RCC 7860 (cell line): ENCODE data around the gene HOMER2.
"Not testable (repeated sequence)": the region's sequence is repeated elsewhere in the genome, so short reads cannot be mapped to it uniquely, and the experiment has no call there.

ENCODE experiments used
- DNase-seq: peaks from one replicate; pipeline ENCODE4 v3.0.0-alpha.2; 2015; ENCODE audit warnings: low spot score
- FAIRE-seq: peaks from 2 replicates; lab custom pipeline; 2012; peaks lifted over from hg19 to GRCh38; lab: Jason Lieb, UNC

HOMER2 gene

DNA sequence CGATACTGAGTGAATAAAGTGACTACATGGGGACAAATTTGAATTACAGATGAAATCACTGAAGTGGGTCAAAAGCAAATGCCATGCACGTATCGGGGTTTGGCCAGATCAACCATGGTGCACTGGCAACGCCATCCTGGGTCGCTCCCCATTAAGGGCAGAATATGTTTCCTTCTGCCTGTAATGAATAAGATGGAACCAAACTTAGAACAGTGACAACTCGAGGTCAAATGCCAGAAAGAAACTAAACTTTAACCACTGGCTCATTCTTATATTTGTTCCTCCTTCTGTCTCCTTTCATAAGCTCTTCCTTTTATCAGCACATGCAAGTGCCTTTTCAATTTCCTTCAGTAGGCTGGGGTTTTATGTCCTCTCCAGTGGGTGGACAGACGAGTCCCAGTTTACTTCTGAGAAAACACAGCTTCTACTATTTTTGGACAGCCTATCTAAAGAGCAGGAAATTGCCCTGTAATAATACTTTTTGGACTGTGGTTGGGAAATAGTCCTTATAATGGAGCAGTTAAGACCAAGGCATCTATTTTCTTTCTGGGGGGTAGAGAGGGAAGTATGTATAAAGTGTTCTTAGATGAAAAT is 81.7 kb downstream of the HOMER2 start:
- DNase-seq (no peak), FAIRE-seq (no peak)

DNA sequence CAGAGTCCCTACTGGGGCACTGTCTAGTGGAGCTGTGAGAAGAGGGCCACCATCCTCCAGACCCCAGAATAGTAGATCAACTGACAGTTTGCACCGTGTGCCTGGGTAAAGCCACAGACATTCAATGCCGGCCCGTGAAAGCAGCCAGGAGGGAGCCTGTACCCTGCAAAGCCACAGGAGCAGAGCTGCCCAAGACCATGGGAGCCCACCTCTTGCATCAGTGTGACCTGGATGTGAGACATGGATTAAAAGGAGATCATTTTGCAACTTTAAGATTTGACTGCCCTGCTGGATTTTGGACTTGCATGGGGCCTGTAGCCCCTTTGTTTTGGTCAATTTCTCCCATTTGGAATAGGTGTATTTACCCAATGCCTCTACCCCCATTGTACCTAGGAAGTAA is 86.5 kb downstream of the HOMER2 start:
- DNase-seq, FAIRE-seq: not testable (repeated sequence)

DNA sequence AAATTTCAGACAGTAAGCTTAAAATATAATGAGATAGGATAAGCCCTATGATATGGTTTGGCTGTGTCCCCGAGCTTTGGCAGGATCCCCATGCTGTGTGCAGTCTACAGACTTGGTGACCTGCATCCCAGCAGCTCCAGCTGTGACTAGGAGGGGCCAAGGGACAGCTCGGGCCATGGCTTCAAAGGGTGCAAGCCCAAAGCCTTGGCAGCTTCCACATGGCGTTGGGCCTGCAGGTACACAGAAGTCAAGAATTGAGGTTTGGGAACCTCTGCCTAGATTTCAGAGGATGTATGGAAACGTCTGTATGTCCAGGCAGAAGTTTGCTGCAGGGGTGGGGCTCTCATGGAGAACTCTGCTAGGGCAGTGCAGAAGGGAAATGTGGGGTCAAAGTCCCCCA is 86.9 kb downstream of the HOMER2 start:
- DNase-seq, FAIRE-seq: not testable (repeated sequence)

DNA sequence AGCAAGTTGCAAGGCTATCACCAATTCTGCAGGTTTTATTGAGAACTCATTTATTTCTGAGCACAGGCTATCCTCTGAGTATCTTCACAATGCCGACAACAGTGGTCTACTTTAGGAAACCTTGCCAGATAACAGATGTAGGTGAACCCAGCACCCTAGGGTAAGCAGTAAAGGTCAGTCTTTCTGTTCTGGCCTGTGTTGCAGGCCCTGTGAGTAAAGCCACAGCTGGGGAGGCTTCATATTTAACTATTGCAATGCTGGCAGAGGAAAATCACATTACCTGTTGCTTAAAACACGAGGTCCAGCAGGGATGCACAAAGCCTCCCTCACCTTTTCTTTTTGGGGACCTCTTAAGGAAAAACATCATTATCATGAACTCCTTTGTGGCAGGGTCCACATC is 87.6 kb downstream of the HOMER2 start:
- DNase-seq: no peak
- no peak for FAIRE-seq

DNA sequence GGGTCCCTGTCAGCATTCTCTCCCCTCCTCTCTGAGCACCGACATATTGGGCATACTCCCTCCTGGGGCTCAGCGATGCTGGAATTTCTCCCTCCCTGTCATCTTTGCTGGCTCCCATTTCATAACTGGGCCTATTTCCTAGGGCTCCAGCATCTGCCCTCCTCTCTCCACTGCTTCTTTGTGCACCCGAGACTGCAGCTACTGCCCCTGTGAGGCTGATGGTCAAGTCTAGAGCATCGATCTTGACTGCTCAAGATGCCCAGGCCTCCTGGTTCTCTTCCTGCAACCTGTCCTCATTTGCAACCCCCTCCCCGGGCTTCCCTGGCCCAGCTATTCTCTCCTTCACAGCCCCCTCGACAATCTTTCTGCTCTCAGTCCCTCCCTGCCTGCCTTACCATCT is 89.6 kb downstream of the HOMER2 start:
- DNase-seq (no peak), FAIRE-seq (no peak)

DNA sequence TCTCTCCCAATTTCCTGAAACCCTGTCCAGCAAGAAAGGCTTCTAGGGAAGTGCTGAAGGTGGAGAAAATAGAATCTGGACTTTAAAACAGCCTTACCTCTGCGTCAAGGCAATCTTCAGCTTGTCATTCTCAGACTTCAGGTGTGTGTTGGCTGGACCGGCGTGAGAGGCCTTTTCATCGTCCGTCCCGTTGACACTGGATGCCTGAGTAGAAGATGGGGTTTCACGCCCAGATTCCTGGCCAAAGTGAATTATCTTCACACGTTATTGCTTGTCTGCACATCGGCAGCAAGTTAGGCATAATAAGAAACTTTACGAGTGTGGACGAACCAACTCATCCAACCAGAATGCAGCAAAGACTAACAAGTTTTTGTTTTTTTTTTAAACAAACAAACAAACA is 93.6 kb downstream of the HOMER2 start:
- FAIRE-seq (no peak), DNase-seq (no peak)

DNA sequence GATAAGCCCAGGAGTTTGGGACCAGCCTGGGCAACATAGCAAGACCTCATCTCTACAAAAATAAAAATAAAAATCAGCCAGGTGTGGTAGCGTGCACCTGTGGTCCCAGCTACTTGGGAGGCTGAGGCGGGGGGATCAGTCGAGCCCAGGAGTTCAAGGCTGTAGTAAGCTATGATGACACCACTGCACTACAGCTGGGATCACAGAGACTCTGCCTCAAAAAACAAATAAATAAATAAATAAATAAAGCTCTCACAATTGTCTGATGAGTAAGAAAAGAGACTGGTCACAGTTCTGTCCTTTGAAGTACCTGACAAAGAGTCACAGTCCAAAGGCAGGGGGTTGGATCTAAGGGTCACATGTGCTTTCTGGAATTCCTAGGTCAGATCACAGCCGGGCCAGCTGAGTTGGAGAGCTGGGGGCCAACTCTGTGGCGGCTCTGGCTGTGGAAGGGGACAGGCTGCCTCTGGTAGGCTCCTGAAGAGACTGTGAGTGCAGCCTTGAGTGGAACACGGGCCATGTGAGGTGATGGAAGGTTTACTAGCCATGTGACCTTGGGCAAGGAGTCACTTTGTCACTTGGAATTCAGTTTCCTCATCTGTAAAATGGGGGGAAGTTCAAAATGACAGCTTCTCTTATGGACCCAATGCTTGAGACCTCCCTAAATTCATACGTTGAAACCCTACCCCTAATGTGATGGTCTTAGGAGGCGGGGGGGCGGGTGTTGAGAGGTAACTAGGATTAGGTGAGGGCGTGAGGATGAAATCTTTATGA is 95.9 kb downstream of the HOMER2 start:
- DNase-seq (no peak), FAIRE-seq (no peak)

DNA sequence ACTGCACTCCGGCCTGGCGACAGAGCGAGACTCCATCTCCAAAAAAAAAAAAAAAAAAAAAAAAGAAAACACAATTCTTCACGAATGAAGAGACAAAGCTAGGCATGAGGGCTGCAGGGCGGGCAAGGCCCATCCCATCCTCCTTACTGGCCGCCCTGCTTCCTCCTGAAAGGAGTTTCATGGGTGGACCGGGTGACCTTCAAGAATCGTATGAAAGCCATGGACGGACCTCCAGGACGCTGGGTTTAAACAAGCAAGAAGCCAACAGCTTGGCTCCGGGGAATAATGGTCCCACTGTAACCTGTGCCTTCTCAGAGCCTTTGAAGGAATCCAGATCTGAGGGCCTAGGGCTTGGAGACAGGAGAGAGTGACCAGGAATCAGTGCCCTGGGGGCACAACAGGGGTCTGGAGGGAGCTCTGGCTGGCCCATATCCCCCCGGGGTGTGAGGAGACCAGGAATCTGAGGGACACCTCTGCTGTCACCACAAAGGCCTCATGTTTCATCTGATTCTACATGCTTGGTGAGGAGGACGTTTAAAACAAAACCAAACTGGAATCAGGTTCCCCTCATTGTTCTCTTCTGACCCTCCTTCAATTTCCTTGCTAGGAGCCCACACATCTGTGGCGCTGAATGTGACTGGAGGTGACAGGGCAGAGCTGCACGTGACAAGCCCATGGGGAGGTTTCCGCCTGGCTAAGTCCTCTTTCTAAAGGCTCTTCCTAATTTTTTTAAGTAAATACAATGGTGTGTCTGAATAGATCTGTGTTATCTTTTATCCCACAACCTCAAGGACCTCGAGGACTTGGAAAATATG is 97.0 kb downstream of the HOMER2 start:
- DNase-seq (no peak), FAIRE-seq (no peak)

DNA sequence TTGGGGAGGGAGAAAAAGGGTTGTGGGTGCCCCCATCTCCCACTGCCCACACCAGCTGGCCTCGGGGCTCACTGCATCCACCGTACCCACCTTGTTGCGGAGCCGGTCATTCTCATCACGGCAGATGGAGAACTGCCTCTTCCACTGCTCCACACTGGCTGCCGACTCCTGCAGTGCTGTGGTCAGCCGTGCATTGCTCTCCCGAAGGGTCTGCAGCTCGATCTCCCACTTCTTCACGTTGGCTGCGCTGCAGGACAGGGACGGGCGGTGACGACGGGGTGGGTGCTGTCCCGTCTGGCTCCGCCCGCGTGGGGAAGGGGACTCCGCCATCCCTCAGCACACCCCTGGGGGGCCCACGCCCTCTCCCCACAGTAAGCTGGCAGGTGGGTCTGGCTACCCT is 98.0 kb downstream of the HOMER2 start:
- FAIRE-seq: no peak
- no peak for DNase-seq

DNA sequence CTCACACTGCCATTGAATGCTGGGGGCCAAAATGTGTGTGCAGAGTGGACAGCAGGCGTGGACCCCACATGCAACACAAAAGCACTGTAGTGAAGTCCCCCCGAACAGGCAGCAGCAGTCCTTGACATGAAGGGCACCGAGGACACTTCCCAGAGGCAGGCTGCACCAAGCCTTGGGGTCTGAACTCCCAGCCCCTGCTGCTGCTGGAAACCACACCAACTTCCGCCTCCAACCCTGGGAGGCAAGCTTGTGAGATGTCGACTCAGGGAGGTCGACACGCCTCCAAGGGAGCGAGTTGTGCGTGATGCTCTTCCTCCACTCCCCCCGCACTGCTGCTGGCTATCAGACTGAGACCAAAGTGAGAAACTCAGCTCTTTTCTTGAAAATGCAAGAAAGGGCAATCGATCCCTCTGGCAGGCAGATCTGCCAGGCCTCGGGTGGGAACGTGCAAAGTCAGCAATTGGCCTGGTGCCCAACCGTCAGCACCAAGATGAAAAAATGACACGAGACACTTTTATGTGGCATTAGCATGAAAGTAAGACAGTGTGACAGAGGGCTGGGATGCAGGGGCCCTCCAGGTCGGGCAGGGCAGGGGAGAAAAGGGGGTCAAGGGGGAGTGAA is 99.5 kb downstream of the HOMER2 start:
- FAIRE-seq: no peak
- no peak for DNase-seq

DNA sequence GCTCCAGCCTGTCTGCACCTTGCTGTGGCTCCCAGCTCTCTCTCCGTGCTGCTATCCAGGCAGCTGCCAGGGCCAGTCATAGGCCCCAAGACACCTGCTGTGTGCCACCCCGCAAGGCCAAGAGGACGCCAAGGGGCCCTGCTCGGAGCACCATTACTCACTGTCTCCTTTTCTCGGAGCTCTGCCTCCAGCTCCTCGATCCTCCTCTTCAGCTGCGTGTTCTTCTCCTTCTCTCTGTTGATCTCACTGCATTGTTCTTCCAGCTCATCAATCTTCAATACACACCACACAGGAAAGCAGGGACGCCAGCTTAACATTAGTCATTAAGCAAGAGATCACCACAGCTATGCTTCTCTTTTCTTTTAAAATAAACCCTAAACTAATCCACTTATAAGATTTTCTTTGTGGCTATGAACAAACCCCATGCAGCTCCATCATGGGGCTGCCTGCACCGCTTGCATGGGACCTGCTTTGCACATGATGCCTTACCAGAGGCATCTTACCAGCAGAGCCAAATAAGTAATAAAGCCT is 100.5 kb downstream of the HOMER2 start:
- FAIRE-seq: no peak
- no peak for DNase-seq

DNA sequence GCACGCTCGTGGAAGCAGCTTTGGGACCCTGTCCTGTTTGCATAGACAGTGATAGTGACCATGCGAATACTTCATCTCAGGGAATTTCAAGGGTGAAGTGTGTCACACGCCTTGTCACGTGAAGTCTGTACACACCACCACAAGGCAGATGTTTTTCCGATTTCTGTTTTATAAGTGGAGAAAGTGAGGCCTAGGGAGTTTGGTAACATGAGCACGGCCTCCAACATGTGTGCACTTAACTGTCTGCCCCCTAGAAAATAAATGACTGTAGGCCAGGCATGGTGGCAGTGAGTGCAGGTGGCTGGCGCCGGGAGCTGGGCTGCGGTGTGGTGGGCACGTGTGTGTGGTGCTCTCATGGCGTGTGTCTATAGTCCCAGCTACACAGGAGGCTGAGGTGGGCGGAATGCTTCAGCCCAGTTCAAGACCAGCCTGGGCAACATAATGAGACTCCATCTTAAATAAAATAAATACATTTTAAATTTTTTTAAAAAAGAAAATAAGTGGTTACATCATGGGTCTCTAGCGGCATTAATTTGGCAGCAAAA is 101.1 kb downstream of the HOMER2 start:
- no peak for FAIRE-seq
- no peak for DNase-seq

DNA sequence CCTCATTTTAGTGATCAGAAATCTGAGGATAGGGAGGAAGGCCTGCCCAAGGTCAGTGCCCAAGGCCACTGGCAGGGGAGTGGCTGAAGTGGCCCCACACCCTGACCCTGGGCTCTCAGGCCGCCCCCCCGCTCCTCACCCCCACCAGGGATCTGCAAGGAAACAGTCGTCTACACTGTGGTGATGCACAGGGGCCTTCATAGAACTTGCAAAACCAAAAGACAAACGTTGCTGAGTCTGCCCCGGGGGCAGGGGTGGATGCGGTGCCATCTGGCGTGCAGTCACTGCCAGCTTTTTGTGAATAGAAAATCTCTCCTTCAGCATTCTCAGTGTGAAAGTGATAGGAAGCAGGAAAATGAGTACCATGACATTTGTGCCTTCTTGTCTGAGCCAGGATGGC is 101.8 kb downstream of the HOMER2 start:
- no peak for FAIRE-seq

DNA sequence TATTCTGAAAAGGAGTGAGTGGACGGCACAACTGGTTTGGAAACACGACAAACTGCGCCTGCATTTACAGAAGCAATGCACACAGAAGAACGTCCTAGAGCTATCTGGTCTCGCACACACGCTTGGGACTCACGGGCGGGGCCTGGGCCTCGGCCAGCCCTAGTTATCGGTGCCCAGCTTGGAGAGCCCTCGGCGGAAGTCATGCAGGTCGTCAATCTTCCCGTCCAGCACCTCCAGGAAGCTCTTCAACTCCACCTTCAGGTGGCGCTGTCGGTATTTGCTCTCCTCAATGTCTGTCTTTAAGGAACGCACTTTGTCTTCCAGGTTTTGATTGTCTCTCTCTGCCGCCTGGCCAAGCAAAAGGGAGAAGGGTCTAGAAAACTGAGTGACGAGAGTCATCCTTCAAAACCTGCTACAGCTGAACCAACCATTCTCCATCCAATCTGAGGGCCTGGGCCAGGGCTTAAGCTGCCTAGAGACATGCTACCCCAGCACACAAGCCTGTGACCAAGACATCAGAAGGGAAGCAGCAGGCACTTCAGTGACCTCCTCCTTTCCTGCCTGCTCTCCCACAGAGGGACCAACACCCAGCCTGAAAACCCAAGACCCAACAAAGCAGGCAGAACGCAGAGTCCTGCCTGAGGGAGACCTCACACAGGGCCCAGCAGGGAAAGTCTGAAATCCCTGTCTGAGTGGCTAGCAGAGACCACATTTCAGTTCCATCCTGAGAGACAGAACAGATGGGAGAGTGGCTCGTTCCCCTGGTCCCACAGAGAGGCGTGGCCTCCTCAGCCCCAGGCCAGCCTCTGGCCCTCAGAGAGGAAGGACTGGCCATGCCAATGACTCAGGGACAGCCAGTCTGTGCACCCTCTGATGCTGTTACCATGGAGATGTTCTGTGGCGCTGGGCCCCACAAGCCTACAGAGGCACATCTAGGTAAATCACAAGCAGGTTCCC is 102.7 kb downstream of the HOMER2 start:
- no peak for FAIRE-seq
- peak; percentile 57 for DNase-seq

More for the DNA sequence above, 101.8 kb downstream of the HOMER2 start:
- no peak for DNase-seq

DNA sequence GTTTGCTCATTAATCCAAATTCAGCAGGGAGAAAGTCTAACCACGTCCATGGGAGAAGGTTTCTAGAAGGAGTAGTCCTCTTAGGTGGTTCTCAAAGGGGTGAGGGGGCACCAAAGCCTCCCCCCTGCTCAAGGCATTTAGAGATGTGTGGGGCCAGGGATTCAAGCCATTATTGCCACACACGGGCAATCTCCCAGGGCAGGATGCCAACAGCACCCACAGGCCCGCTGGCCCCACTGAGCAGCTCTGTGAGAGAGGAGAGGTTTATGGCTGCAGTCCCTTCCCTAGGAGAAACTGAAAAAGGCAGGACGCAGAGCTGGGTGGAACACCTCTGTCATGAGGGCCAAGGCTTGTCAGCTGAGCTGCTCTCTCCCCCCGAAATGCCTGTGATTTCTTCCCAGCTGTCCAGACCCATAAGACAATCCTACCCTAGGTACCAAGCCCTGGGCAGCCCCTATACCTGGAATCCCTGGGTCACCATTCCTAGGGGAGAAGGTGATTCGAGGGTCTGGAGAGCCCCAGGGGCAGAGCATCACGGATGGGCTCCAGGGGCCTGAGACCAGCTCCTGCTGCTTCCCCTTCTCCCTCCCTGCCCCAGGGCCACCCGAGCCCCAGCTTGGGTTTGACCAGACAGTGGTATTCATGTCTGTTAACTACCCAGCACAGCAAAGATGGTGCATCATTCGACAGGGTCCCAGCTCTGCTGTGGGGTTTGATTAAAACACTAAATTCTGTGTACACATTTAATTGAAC is 104.1 kb downstream of the HOMER2 start:
- no peak for FAIRE-seq
- no peak for DNase-seq

DNA sequence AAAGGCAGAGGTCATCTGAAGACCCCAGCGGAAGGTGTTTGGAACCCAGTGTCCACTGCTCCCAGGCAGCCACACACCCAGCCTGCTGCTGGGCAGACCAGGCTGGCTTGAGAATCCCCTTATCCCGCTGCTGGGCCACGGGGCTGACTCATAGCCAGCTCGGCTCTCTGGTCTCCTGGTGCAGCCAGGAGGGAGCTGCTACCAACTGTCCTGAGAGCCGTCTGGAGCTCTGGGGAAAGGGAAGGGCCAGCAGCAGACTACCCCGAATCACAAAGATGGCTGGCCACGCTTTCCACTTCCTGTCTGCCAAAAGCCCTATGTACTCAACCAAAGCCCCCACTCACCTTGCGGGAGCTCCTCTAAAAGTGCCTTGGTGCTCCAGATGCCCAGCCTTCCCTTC is 104.8 kb downstream of the HOMER2 start:
- FAIRE-seq (no peak), DNase-seq (no peak)

DNA sequence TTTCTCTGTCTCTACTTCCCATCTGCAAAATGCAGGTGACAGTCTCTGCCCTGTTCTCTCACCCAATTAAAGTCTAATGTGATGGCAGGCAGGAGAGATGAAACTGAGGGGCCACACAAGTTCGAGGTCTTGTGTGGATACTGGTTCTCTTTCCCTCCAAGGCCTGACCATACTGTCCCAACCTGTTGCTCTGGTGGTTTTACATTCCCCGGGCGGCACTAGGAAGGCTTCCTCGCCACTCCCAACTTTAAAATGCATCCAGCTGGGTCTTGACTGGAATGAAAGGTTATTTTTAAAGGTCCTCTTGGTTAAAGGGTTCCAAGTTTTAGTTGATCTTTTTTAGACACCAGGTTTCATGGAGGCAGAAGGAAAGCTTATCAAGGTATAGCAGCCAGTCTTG is 105.9 kb downstream of the HOMER2 start:
- FAIRE-seq: no peak
- DNase-seq: no peak

DNA sequence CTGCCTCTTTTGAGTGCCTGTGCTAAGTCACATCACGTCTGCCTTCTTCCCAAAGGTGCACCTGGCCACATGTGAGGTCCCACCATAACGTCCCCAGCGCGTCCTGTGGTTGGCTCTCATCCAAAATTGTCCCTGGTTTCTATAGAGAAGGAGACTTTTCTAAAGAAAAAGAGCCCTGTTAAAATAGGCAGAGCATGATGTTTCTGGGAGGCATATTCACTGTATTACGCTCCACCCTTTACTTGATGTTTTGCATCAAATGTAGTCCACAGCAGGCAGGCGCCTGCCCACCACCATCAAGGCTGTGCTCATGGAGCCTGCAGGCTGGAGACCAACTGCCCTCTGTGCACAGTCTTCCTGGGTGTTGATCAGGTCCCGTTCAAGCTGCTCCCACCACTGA is 106.8 kb downstream of the HOMER2 start:
- DNase-seq (no peak), FAIRE-seq (no peak)

DNA sequence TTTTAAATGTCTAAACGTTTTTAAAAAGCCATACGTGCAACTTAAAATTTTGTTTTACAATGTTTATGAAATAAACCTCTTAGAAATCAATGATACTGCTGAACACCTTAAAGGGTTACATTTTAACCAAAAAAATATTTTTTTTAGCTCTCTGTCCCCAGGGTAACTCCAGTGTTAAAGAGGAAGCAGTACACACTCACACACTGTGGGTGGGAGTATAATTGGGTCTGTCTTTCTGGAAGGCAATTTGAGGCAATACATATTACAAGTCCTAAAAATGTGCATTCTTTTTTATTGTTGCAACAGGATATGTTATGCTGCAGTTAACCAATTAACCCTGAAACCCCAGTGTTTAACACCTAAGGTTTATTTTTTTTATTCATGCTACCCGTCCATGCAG is 109.0 kb downstream of the HOMER2 start:
- no peak for DNase-seq
- FAIRE-seq: no peak
